Measurements from ENCODE around the gene GABBR1. TPM values are rescaled to one million over a fixed set of nuclear protein-coding genes. Genes with fewer than 3 reads are reported as not detected.

GABBR1 gene
- total and polyA plus RNA-seq, 12 donors: 10.2 to 41.3 (median 18.2) TPM

DNA sequence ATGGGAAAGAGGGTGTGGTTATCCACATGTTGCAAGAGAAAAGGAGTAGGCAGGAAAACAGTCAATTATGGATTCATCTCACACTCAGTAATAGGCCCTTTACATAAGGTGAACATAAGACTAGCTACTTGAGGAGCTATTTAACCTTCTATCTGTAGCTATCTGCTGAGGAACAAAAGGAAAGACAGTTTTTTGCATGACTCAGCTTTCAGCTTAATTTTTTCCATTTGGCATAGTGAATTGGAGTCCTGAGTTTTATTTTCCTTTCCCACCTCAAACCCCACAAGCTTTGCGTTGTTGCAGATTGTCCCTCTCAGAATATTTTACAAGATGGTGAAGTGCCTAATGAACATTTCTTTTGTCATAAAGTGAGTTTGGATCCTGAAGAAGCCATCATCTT is 105.9 kb downstream of the GABBR1 start:
- no peaks in the 10 kb centered on the region for H3K36me3 ChIP-seq
- H3K27ac ChIP-seq: no peak overlapping the region
- H3K4me3 ChIP-seq: no peak overlapping the region
- H3K4me1 ChIP-seq: no peaks in the 10 kb centered on the region
- intact Hi-C loops (cut with DNase I): no loop called here
- DNase-seq: no peak
- WGBS, 2 donors: 79 to 91% methylated on average over 1 of the region's 1 CpG
- ATAC-seq: no peak
- TF ChIP-seq, protein P1, sequence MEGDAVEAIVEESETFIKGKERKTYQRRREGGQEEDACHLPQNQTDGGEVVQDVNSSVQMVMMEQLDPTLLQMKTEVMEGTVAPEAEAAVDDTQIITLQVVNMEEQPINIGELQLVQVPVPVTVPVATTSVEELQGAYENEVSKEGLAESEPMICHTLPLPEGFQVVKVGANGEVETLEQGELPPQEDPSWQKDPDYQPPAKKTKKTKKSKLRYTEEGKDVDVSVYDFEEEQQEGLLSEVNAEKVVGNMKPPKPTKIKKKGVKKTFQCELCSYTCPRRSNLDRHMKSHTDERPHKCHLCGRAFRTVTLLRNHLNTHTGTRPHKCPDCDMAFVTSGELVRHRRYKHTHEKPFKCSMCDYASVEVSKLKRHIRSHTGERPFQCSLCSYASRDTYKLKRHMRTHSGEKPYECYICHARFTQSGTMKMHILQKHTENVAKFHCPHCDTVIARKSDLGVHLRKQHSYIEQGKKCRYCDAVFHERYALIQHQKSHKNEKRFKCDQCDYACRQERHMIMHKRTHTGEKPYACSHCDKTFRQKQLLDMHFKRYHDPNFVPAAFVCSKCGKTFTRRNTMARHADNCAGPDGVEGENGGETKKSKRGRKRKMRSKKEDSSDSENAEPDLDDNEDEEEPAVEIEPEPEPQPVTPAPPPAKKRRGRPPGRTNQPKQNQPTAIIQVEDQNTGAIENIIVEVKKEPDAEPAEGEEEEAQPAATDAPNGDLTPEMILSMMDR (IDR thresholded peaks at IDR 0.05): no peak
- peaks cover 0 to 17% (median 0%) of the 10 kb centered on the region in 7 donors for H3K27me3 ChIP-seq
- H3K9me3 ChIP-seq: no peaks in the 10 kb centered on the region

DNA sequence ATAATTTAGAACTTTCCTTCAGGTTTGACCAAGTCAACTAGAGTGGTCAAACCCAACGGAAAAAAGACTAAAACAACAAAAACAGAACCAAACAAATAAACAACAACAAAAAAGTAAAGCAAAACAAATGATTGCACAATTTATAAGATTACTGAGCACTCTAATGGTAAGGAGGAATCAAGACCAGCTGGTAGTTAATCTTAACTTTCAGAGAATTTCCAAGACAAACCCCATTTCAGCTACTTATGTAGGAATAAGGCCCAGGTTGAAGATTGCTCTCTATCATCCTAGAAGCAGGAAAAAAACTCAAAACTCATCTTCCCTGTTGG is 107.7 kb downstream of the GABBR1 start:
- DNase-seq: no peak
- Histone ChIP-seq H3K36me3 (no peaks in the 10 kb centered on the region), H3K27me3 (peaks cover 0 to 17% (median 0%) of the 10 kb centered on the region in 7 donors), H3K27ac (no peak overlapping the region), H3K9me3 (no peaks in the 10 kb centered on the region), H3K4me3 (no peak overlapping the region), H3K4me1 (no peaks in the 10 kb centered on the region)
- TF ChIP-seq, protein P1 (IDR thresholded peaks at IDR 0.05): no peak
- intact Hi-C loops (cut with DNase I): no loop called here
- no peak for ATAC-seq
- 0% methylated on average over 1 of the region's 1 CpG for WGBS, 2 donors

DNA sequence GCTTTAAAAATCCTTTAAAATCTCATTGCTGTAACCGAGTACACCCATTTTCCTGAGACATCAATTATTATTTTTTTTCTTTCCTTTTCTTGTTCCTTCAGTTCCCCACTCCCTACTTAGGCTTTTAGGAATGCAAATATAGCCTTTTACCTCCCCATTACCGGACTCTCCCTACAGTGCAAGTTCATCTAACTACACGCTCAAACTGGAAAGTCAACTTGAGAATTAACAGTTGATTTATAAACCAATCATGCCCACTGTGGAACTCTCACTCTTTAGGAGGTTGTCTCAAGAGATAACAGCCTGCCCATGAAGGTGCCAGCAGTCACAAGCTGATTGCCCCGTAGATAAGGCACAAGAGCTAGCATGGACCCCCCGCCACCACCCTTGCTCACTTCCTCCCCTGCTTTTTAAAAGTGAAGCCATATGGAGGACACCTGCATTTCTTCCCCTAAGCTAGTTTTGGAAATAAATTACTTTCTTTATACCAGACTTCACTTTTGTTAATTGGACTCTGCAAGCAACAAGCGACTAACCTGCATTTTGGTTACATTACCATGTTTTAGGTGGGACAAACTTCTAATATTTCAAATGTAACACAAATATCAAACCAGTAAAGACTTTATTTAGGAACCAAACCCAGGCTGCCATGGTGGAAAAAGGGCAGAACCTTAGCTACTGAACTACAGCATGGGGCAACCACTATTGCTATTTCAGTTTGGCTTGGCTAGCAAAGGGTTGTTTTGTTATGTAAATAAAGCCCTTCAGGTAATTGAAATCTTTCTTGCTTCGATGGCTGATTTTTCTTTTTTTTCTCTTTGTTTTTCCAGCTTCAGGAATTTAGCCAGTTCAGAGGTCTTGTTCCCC is 108.3 kb downstream of the GABBR1 start:
- Histone ChIP-seq H3K4me3 (no peak overlapping the region), H3K36me3 (no peaks in the 10 kb centered on the region), H3K4me1 (no peaks in the 10 kb centered on the region), H3K27me3 (peaks cover 0 to 17% (median 0%) of the 10 kb centered on the region in 7 donors), H3K9me3 (no peaks in the 10 kb centered on the region), H3K27ac (no peak overlapping the region)
- intact Hi-C loops (cut with DNase I): no loop called here
- TF ChIP-seq, protein P1 (IDR thresholded peaks at IDR 0.05): no peak
- DNase-seq (no peak), ATAC-seq (no peak)
- 66 to 69% methylated on average over 7 of the region's 7 CpGs for WGBS, 2 donors

DNA sequence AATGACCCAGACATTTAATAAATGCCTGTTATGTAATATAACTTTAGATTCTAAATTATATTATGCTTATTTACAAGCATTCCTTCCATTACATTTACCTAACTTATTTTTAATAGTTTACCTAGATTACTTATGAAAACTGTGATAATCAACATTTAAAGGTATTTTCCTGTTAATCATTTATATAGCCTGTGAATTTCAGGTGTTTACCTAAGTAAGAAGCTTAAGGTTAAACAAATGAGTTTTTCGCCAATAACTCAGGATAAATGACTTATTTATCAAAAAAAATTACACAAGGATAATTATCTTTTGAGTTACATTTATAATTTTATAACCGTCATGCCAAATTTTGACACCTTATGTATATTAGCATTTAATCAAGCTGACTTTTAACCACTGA is 108.9 kb downstream of the GABBR1 start:
- ATAC-seq (no peak), DNase-seq (no peak)
- Histone ChIP-seq H3K4me3 (no peak overlapping the region), H3K9me3 (no peaks in the 10 kb centered on the region), H3K4me1 (no peaks in the 10 kb centered on the region), H3K36me3 (no peaks in the 10 kb centered on the region), H3K27me3 (peaks cover 0 to 17% (median 0%) of the 10 kb centered on the region in 7 donors), H3K27ac (no peak overlapping the region)
- 68% methylated on average over 2 of the region's 2 CpGs for WGBS, 2 donors
- intact Hi-C loops (cut with DNase I): no loop called here
- TF ChIP-seq, protein P1 (IDR thresholded peaks at IDR 0.05): no peak
